ENCODE measurements around the gene TMEM132D.

DNA sequence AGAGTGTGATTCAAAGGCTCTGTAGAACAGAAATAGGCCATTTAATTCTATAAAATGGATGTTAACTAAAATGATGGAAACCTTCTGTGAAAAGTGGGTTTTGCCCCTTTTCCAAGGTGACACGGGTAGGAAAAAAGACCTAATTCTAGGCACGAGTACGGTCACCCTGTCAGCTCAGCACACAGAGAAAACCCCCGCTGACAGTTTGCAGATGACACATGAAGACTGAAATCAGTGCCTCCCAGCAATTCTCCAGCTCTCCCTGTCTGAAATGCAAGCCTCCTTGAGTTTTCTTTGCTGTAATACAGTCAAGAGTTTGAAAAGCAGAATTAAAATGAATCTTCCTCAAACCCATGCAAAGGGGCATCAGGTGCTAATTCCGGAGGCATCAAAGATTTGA is 230.0 kb downstream of the TMEM132D start:
- no peak for TF ChIP-seq MXD4 (CRISPR knock-in tag; IDR thresholded peaks at IDR 0.05; ENCODE audit: borderline replicate concordance)
- TF ChIP-seq RELA (CRISPR knock-in tag; IDR thresholded peaks at IDR 0.05; ENCODE audit: borderline replicate concordance): no peak
- TF ChIP-seq, protein P1, sequence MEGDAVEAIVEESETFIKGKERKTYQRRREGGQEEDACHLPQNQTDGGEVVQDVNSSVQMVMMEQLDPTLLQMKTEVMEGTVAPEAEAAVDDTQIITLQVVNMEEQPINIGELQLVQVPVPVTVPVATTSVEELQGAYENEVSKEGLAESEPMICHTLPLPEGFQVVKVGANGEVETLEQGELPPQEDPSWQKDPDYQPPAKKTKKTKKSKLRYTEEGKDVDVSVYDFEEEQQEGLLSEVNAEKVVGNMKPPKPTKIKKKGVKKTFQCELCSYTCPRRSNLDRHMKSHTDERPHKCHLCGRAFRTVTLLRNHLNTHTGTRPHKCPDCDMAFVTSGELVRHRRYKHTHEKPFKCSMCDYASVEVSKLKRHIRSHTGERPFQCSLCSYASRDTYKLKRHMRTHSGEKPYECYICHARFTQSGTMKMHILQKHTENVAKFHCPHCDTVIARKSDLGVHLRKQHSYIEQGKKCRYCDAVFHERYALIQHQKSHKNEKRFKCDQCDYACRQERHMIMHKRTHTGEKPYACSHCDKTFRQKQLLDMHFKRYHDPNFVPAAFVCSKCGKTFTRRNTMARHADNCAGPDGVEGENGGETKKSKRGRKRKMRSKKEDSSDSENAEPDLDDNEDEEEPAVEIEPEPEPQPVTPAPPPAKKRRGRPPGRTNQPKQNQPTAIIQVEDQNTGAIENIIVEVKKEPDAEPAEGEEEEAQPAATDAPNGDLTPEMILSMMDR (IDR thresholded peaks at IDR 0.05): no peak

Data from WTC11 (cell line).